GM20000 (cell line): ENCODE measurements around the gene FGD5.

Source experiments
- DNase-seq: peaks from one replicate; pipeline ENCODE4 v3.0.0; 2012; ENCODE audit warnings: low spot score
- CTCF ChIP-seq: IDR thresholded peaks from 2 replicates; pipeline ENCODE4 v1.5.1; 2012; ENCODE audit warnings: mild to moderate bottlenecking, control low read depth; ENCODE audit errors: extremely low read depth, missing control alignments

Gene FGD5

GRCh38 chr3:14797731-14798130 is 21.0 kb upstream of the FGD5 start:
- no peak for DNase-seq
- TF ChIP-seq CTCF = no peak

GRCh38 chr3:14798231-14798630 is 20.5 kb upstream of the FGD5 start:
- DNase-seq = no peak

GRCh38 chr3:14799146-14799545 is 19.6 kb upstream of the FGD5 start:
- TF ChIP-seq CTCF = no peak
- no peak for DNase-seq

More at GRCh38 chr3:14798231-14798630, 20.5 kb upstream of the FGD5 start:
- TF ChIP-seq CTCF = no peak

- no peak for TF ChIP-seq CTCF
Observed at GRCh38 chr3:14801031-14801430, 17.7 kb upstream of the FGD5 start.

GRCh38 chr3:14801668-14802380 is 16.9 kb upstream of the FGD5 start:
- no peak for TF ChIP-seq CTCF
- no peak for DNase-seq

More at GRCh38 chr3:14801031-14801430, 17.7 kb upstream of the FGD5 start:
- DNase-seq = no peak

GRCh38 chr3:14802381-14802731 is 16.4 kb upstream of the FGD5 start:
- no peak for DNase-seq
- no peak for TF ChIP-seq CTCF

- TF ChIP-seq CTCF = no peak
- DNase-seq = no peak
Observed at GRCh38 chr3:14803101-14803980, 15.4 kb upstream of the FGD5 start.
